ENCODE data around the gene NR1H4.

GRCh38 chr12:100450735-100451134 lies 22.9 kb upstream of the NR1H4 start:
- TF ChIP-seq CHD2 (IDR thresholded peaks at IDR 0.05; ENCODE audit: low read depth, low read length) (no peak), HDAC1 (CRISPR knock-in tag; IDR thresholded peaks at IDR 0.05) (no peak), MAX (IDR thresholded peaks at IDR 0.05) (no peak), SNAPC5 (CRISPR knock-in tag; IDR thresholded peaks at IDR 0.05; ENCODE audit: borderline replicate concordance) (no peak), MEF2D (CRISPR knock-in tag; IDR thresholded peaks at IDR 0.05) (no peak), SNRNP70 (IDR thresholded peaks at IDR 0.05; ENCODE audit: low read depth, low read length) (no peak), NONO (IDR thresholded peaks at IDR 0.05) (no peak), NONO (CRISPR knock-in tag; conservative IDR thresholded peaks at IDR 0.05) (no peak), NFAT5 (CRISPR knock-in tag; IDR thresholded peaks at IDR 0.05) (no peak), NR2C2 (CRISPR knock-in tag; IDR thresholded peaks at IDR 0.05; ENCODE audit: borderline replicate concordance) (no peak), DPF2 (CRISPR knock-in tag; IDR thresholded peaks at IDR 0.05; ENCODE audit: borderline replicate concordance, low read depth) (no peak), BHLHE40 (IDR thresholded peaks at IDR 0.05; ENCODE audit: low read length) (no peak), CTCF (CRISPR knock-in tag; IDR thresholded peaks at IDR 0.05) (no peak), YY1 (IDR thresholded peaks at IDR 0.05; ENCODE audit: insufficient read depth, insufficient replicate concordance, low read depth, low read length) (no peak), NFE2L2 (IDR thresholded peaks at IDR 0.05; ENCODE audit: low read length) (no peak)
